Neural progenitor cell (in vitro differentiated cells): ENCODE data around the gene IGFLR1. TPM values are rescaled to one million over a fixed set of nuclear protein-coding genes. Genes with fewer than 3 reads are reported as not detected.
"Not testable (repeated sequence)": the region's sequence is repeated elsewhere in the genome, so short reads cannot be mapped to it uniquely, and the experiment has no call there.

Experiments
- DNase-seq: peaks from one replicate; pipeline ENCODE4 v3.0.0-alpha.2; 2016; ENCODE audit warnings: low spot score
- H2AFZ ChIP-seq: fragments of 200-600 bp; sonication (generic); replicated peaks from 2 replicates; pipeline ENCODE4 v1.6.1; 2016; ENCODE audit warnings: antibody characterized with exemption
- H3F3A ChIP-seq: fragments of 200-600 bp; sonication (generic); 2 replicates; pipeline ENCODE4 v1.6.1; 2016; ENCODE audit warnings: antibody characterized with exemption, low read depth
- H3K27ac ChIP-seq: fragments of 200-600 bp; sonication (generic); 2 replicates; pipeline ENCODE4 v1.5.1; 2016; ENCODE audit warnings: mild to moderate bottlenecking
- H3K27me3 ChIP-seq: fragments of 200-600 bp; sonication (generic); 2 replicates; pipeline ENCODE4 v1.6.1; 2016; ENCODE audit warnings: mild to moderate bottlenecking, moderate library complexity
- H3K36me3 ChIP-seq: fragments of 200-600 bp; sonication (generic); 2 replicates; pipeline ENCODE4 v1.5.1; 2016
- H3K4me1 ChIP-seq: fragments of 200-600 bp; sonication (generic); 2 replicates; pipeline ENCODE4 v1.6.1; 2016; ENCODE audit warnings: mixed run types
- H3K4me2 ChIP-seq: fragments of 200-600 bp; sonication (generic); 2 replicates; pipeline ENCODE4 v1.6.1; 2016
- H3K4me3 ChIP-seq: fragments of 200-600 bp; sonication (generic); 2 replicates; pipeline ENCODE4 v1.5.1; 2016
- H3K79me2 ChIP-seq: fragments of 200-600 bp; sonication (generic); 2 replicates; pipeline ENCODE4 v1.6.1; 2016; ENCODE audit warnings: low read depth
- H3K9ac ChIP-seq: fragments of 200-600 bp; sonication (generic); 2 replicates; pipeline ENCODE4 v1.6.1; 2016
- H3K9me3 ChIP-seq: fragments of 200-600 bp; sonication (generic); 2 replicates; pipeline ENCODE4 v1.5.1; 2016; ENCODE audit warnings: low read depth
- H4K20me1 ChIP-seq: fragments of 200-600 bp; sonication (generic); 2 replicates; pipeline ENCODE4 v1.6.1; 2016; ENCODE audit warnings: low read depth
- H3K27ac Mint-ChIP-seq: 3 replicates; pipeline ENCODE4 v1.8.0; 2021; ENCODE audit warnings: mixed read lengths
- H3K27me3 Mint-ChIP-seq: 2 replicates; pipeline ENCODE4 v1.8.0; 2022; ENCODE audit warnings: low read depth, mild to moderate bottlenecking, inconsistent platforms, moderate library complexity, mixed read lengths; ENCODE audit not compliant: insufficient read depth
- H3K36me3 Mint-ChIP-seq: 3 replicates; pipeline ENCODE4 v1.8.0; 2021; ENCODE audit warnings: mixed read lengths
- H3K4me1 Mint-ChIP-seq: 3 replicates; pipeline ENCODE4 v1.8.0; 2021; ENCODE audit warnings: mixed read lengths
- H3K4me3 Mint-ChIP-seq: 3 replicates; pipeline ENCODE4 v1.8.0; 2021; ENCODE audit warnings: mild to moderate bottlenecking, moderate library complexity, mixed read lengths
- H3K9me3 Mint-ChIP-seq: 3 replicates; pipeline ENCODE4 v1.8.0; 2020; ENCODE audit warnings: mixed read lengths
- CTCF ChIP-seq: fragments of 200-600 bp; sonication (generic); IDR thresholded peaks from 2 replicates; pipeline ENCODE4 v1.5.1; 2017; ENCODE audit warnings: antibody characterized with exemption, mild to moderate bottlenecking
- EZH2 ChIP-seq: fragments of 200-600 bp; sonication (generic); IDR thresholded peaks from 2 replicates; pipeline ENCODE4 v1.6.1; 2017; ENCODE audit warnings: antibody characterized with exemption, mild to moderate bottlenecking, moderate library complexity
- EZH2phosphoT487 ChIP-seq: fragments of 200-600 bp; sonication (generic); IDR thresholded peaks from 2 replicates; pipeline ENCODE4 v1.6.1; 2017; ENCODE audit warnings: antibody characterized with exemption
- total RNA-seq: library from RNA; depleted of rRNA; stranded (reverse); fragments of >200 nt; gene quantifications from 2 replicates; pipeline ENCODE4 v1.2.3, GENCODE V29; 2015; ENCODE audit warnings: low replicate concordance

The IGFLR1 gene
- total RNA-seq, 1 donor from 2014 or later: 5.0 TPM

- Histone ChIP-seq H3K27me3 (no peaks in the 10 kb centered on the region), H3K9me3 (no peaks in the 10 kb centered on the region), H3K36me3 (no peaks in the 10 kb centered on the region), H3K4me2 (no peak overlapping the region), H3K27ac (no peak overlapping the region), H4K20me1 (peaks cover 12% of the 10 kb centered on the region), H3F3A (no peaks in the 10 kb centered on the region), H2AFZ (no peak overlapping the region), H3K4me3 (no peak overlapping the region), H3K79me2 (peaks cover 7% of the 10 kb centered on the region), H3K4me1 (no peaks in the 10 kb centered on the region), H3K9ac (no peak overlapping the region)
- Mint-ChIP-seq H3K4me1 (peaks cover 1% of the 10 kb centered on the region), H3K27me3 (peaks cover 12% of the 10 kb centered on the region), H3K36me3 (peaks cover 44% of the 10 kb centered on the region), H3K27ac (no peak overlapping the region), H3K9me3 (no peaks in the 10 kb centered on the region), H3K4me3 (no peak overlapping the region)
- no peak for TF ChIP-seq EZH2
- no peak for TF ChIP-seq EZH2phosphoT487
- TF ChIP-seq CTCF: no peak
- DNase-seq: no peak
Measured at GRCh38 chr19:35724560-35724959, 17.7 kb downstream of the IGFLR1 start.

GRCh38 chr19:35724132-35724531 lies 18.1 kb downstream of the IGFLR1 start:
- not testable (repeated sequence) for H3K27ac Mint-ChIP-seq, H3K9ac ChIP-seq, H3K4me1 Mint-ChIP-seq, H3K9me3 Mint-ChIP-seq, H3F3A ChIP-seq, H2AFZ ChIP-seq, H3K4me2 ChIP-seq, H3K4me3 ChIP-seq, H3K27me3 ChIP-seq, H3K4me1 ChIP-seq, DNase-seq, H3K36me3 ChIP-seq, H3K27ac ChIP-seq, H3K4me3 Mint-ChIP-seq, H3K9me3 ChIP-seq
- H3K79me2 ChIP-seq: peaks cover 12% of the 10 kb centered on the region
- Mint-ChIP-seq H3K27me3 (peaks cover 12% of the 10 kb centered on the region), H3K36me3 (peaks cover 40% of the 10 kb centered on the region)
- H4K20me1 ChIP-seq: peaks cover 16% of the 10 kb centered on the region

GRCh38 chr19:35723671-35724070 lies 18.6 kb downstream of the IGFLR1 start:
- Histone ChIP-seq H3K36me3 (no peaks in the 10 kb centered on the region), H2AFZ (no peak overlapping the region), H3K4me1 (peaks cover 5% of the 10 kb centered on the region), H4K20me1 (peaks cover 20% of the 10 kb centered on the region), H3K27ac (no peak overlapping the region), H3K9me3 (no peaks in the 10 kb centered on the region), H3K9ac (no peak overlapping the region), H3K27me3 (no peaks in the 10 kb centered on the region), H3K4me2 (no peak overlapping the region), H3K79me2 (peaks cover 16% of the 10 kb centered on the region), H3K4me3 (no peak overlapping the region), H3F3A (no peaks in the 10 kb centered on the region)
- TF ChIP-seq CTCF: no peak
- TF ChIP-seq EZH2: no peak
- TF ChIP-seq EZH2phosphoT487: no peak
- no peak overlapping the region for H3K4me3 Mint-ChIP-seq
- peaks cover 9% of the 10 kb centered on the region for H3K4me1 Mint-ChIP-seq
- H3K36me3 Mint-ChIP-seq: peaks cover 36% of the 10 kb centered on the region
- no peak for DNase-seq
- H3K9me3 Mint-ChIP-seq: no peaks in the 10 kb centered on the region
- no peak overlapping the region for H3K27ac Mint-ChIP-seq
- H3K27me3 Mint-ChIP-seq: peaks cover 12% of the 10 kb centered on the region

GRCh38 chr19:35722897-35723296 lies 19.4 kb downstream of the IGFLR1 start:
- Histone ChIP-seq H4K20me1 (peaks cover 23% of the 10 kb centered on the region), H3K27ac (no peak overlapping the region), H3K79me2 (peaks cover 22% of the 10 kb centered on the region), H3K27me3 (no peaks in the 10 kb centered on the region), H3K4me1 (peaks cover 5% of the 10 kb centered on the region), H3K4me2 (no peak overlapping the region), H3K9me3 (no peaks in the 10 kb centered on the region), H3K9ac (no peak overlapping the region), H3K4me3 (no peak overlapping the region), H2AFZ (no peak overlapping the region), H3K36me3 (no peaks in the 10 kb centered on the region), H3F3A (no peaks in the 10 kb centered on the region)
- no peak overlapping the region for H3K4me3 Mint-ChIP-seq
- peaks cover 9% of the 10 kb centered on the region for H3K4me1 Mint-ChIP-seq
- TF ChIP-seq CTCF (no peak), EZH2phosphoT487 (no peak), EZH2 (no peak)
- no peak overlapping the region for H3K27ac Mint-ChIP-seq
- no peaks in the 10 kb centered on the region for H3K9me3 Mint-ChIP-seq
- DNase-seq: no peak
- peaks cover 10% of the 10 kb centered on the region for H3K27me3 Mint-ChIP-seq
- peaks cover 36% of the 10 kb centered on the region for H3K36me3 Mint-ChIP-seq
